ENCODE data around the gene HCN2. TPM values are rescaled to one million over a fixed set of nuclear protein-coding genes. Genes with fewer than 3 reads are reported as not detected.

The HCN2 gene
- polyA plus RNA-seq, 4 donors = 0.19 to 0.58 TPM; not detected in 2

DNA sequence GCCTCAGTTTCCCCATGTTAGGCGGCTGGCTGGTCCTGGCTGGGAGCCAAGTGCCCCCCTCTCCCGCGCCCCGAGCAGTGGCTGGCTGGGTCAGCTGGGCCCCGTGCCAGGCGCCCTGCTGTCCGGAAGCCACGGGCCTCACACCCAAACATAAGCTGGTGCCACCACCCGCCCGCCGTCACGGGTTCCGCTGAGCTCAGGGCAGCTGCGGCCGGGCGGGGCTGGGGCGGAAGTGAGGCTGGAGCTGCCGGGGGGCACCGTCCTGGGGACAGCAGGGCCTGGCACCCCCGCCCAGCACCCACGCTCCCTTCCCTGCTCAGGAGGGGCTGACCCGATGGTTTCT lies 19.3 kb downstream of the HCN2 start:
- Histone ChIP-seq H3K27ac (ENCODE audit: low read depth in 1 of 3, low read length in 2 of 3) (no peak overlapping the region), H3K4me3 (ENCODE audit: low read depth in 1 of 3, low read length in 3 of 3) (no peak overlapping the region), H3K9me3 (ENCODE audit: control insufficient read depth in 2 of 2, insufficient read depth in 1 of 2, low read depth in 1 of 2, low read length in 1 of 2) (no peaks in the 10 kb centered on the region), H3K4me1 (ENCODE audit: control insufficient read depth in 3 of 3, insufficient read depth in 2 of 3, low read depth in 1 of 3, low read length in 2 of 3) (peaks cover 0 to 4% (median 0%) of the 10 kb centered on the region in 3 donors), H3K27me3 (ENCODE audit: control insufficient read depth in 3 of 3, insufficient read depth in 3 of 3, low read length in 3 of 3) (no peaks in the 10 kb centered on the region), H3K36me3 (ENCODE audit: control insufficient read depth in 3 of 3, insufficient read depth in 2 of 3, low read depth in 1 of 3, low read length in 3 of 3) (no peaks in the 10 kb centered on the region)
- WGBS, 3 donors = 28 to 64% (median 49%) methylated on average over 15 to 22 of the region's 22 CpGs
- no peak for DNase-seq
- FAIRE-seq = no peak

- peaks cover 0 to 5% (median 0%) of the 10 kb centered on the region in 3 donors for H3K36me3 ChIP-seq (ENCODE audit: control insufficient read depth in 3 of 3, insufficient read depth in 2 of 3, low read depth in 1 of 3, low read length in 3 of 3)
- DNase-seq (no peak), FAIRE-seq (no peak)
- H3K27ac ChIP-seq (ENCODE audit: low read depth in 1 of 3, low read length in 2 of 3) = peak overlapping the region in 1 of 3 donors; percentile 62
- H3K4me1 ChIP-seq (ENCODE audit: control insufficient read depth in 3 of 3, insufficient read depth in 2 of 3, low read depth in 1 of 3, low read length in 2 of 3) = peaks cover 0 to 4% (median 0%) of the 10 kb centered on the region in 3 donors
- H3K9me3 ChIP-seq (ENCODE audit: control insufficient read depth in 2 of 2, insufficient read depth in 1 of 2, low read depth in 1 of 2, low read length in 1 of 2) = no peaks in the 10 kb centered on the region
- 14 to 45% (median 30%) methylated on average over 28 to 38 of the region's 38 CpGs for WGBS, 3 donors
- H3K27me3 ChIP-seq (ENCODE audit: control insufficient read depth in 3 of 3, insufficient read depth in 3 of 3, low read length in 3 of 3) = peaks cover 0 to 3% (median 0%) of the 10 kb centered on the region in 3 donors
- peak overlapping the region in 2 of 3 donors; percentile 9 to 33 for H3K4me3 ChIP-seq (ENCODE audit: low read depth in 1 of 3, low read length in 3 of 3)
Observed at GRCh38 chr19:610071-610800, 20.6 kb downstream of the HCN2 start.

DNA sequence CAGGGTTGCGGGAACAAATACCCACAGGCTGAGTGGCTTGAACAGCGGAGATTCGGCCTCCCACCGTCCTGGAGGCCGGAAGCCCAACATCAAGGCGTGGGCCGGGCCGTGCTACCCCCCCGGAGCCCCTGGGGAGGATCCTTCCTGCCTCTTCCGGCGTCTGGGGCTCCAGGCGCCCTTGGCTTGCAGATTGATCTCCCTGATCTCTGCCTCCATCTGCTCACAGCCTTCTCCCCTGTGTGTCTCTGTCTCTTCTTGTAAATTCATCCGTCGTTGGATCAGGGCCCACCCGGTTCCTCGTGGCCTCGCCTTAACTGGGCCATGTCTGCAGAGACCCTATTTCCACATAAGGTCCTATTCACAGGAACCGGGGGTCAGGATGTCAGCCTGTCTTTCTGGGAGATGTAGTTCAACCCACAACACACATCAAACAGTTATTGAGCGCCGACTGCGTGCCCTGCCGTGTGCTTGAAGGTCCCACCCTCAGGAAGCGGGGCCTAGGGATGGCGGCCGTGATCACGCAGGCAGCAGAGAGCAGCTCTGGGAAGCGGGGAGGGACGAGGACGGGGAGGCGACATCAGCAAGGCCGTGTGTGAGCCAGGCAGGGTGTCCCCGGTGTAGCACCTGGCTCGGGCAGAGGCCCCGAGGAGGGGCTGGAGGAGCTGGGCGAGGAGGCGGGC lies 21.3 kb downstream of the HCN2 start:
- FAIRE-seq (no peak), DNase-seq (peak in 1 of 2 donors; percentile 28)
- Histone ChIP-seq H3K9me3 (ENCODE audit: control insufficient read depth in 2 of 2, insufficient read depth in 1 of 2, low read depth in 1 of 2, low read length in 1 of 2) (no peaks in the 10 kb centered on the region), H3K4me3 (ENCODE audit: low read depth in 1 of 3, low read length in 3 of 3) (peak overlapping the region in 2 of 3 donors; percentile 9 to 33), H3K27me3 (ENCODE audit: control insufficient read depth in 3 of 3, insufficient read depth in 3 of 3, low read length in 3 of 3) (peaks cover 0 to 4% (median 0%) of the 10 kb centered on the region in 3 donors), H3K27ac (ENCODE audit: low read depth in 1 of 3, low read length in 2 of 3) (peak overlapping the region in 1 of 3 donors; percentile 62), H3K36me3 (ENCODE audit: control insufficient read depth in 3 of 3, insufficient read depth in 2 of 3, low read depth in 1 of 3, low read length in 3 of 3) (peaks cover 0 to 5% (median 0%) of the 10 kb centered on the region in 3 donors), H3K4me1 (ENCODE audit: control insufficient read depth in 3 of 3, insufficient read depth in 2 of 3, low read depth in 1 of 3, low read length in 2 of 3) (peaks cover 0 to 4% (median 0%) of the 10 kb centered on the region in 3 donors)
- WGBS, 3 donors = 20 to 34% (median 30%) methylated on average over 32 to 36 of the region's 36 CpGs

DNA sequence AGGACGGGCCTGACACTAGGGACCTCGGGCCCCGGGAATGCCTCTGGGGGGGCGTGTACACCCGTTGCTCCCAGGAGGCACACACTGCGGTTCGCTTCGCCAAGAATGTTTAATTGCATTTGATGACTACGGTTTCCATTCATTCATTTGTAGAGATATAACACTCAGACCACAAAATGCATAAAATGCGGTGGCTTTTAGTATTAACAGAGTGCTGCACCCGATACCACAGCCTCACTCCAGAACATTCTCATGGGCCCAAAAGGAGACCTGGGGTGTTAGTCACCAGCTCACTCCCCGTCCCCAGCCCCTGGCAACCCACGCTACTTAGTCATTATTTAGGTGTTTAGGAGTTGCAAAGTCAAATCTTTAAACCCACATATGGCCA lies 21.8 kb downstream of the HCN2 start:
- Histone ChIP-seq H3K9me3 (ENCODE audit: control insufficient read depth in 2 of 2, insufficient read depth in 1 of 2, low read depth in 1 of 2, low read length in 1 of 2) (no peaks in the 10 kb centered on the region), H3K36me3 (ENCODE audit: control insufficient read depth in 3 of 3, insufficient read depth in 2 of 3, low read depth in 1 of 3, low read length in 3 of 3) (peaks cover 0 to 5% (median 0%) of the 10 kb centered on the region in 3 donors), H3K27me3 (ENCODE audit: control insufficient read depth in 3 of 3, insufficient read depth in 3 of 3, low read length in 3 of 3) (peaks cover 0 to 4% (median 0%) of the 10 kb centered on the region in 3 donors), H3K4me1 (ENCODE audit: control insufficient read depth in 3 of 3, insufficient read depth in 2 of 3, low read depth in 1 of 3, low read length in 2 of 3) (peaks cover 0 to 4% (median 0%) of the 10 kb centered on the region in 3 donors), H3K27ac (ENCODE audit: low read depth in 1 of 3, low read length in 2 of 3) (peak overlapping the region in 1 of 3 donors; percentile 62), H3K4me3 (ENCODE audit: low read depth in 1 of 3, low read length in 3 of 3) (no peak overlapping the region)
- no peak for DNase-seq
- 21 to 40% (median 22%) methylated on average over 13 of the region's 13 CpGs for WGBS, 3 donors
- FAIRE-seq = no peak

GRCh38 chr19:612941-613340 lies 23.3 kb downstream of the HCN2 start:
- H3K9me3 ChIP-seq (ENCODE audit: control insufficient read depth in 2 of 2, insufficient read depth in 1 of 2, low read depth in 1 of 2, low read length in 1 of 2) = no peaks in the 10 kb centered on the region
- FAIRE-seq = no peak
- H3K36me3 ChIP-seq (ENCODE audit: control insufficient read depth in 3 of 3, insufficient read depth in 2 of 3, low read depth in 1 of 3, low read length in 3 of 3) = peaks cover 0 to 14% (median 4%) of the 10 kb centered on the region in 3 donors
- peaks cover 0 to 4% (median 0%) of the 10 kb centered on the region in 3 donors for H3K4me1 ChIP-seq (ENCODE audit: control insufficient read depth in 3 of 3, insufficient read depth in 2 of 3, low read depth in 1 of 3, low read length in 2 of 3)
- H3K4me3 ChIP-seq (ENCODE audit: low read depth in 1 of 3, low read length in 3 of 3) = no peak overlapping the region
- H3K27ac ChIP-seq (ENCODE audit: low read depth in 1 of 3, low read length in 2 of 3) = no peak overlapping the region
- 79 to 87% (median 86%) methylated on average over 32 to 33 of the region's 33 CpGs for WGBS, 3 donors
- DNase-seq = no peak
- H3K27me3 ChIP-seq (ENCODE audit: control insufficient read depth in 3 of 3, insufficient read depth in 3 of 3, low read length in 3 of 3) = peaks cover 0 to 4% (median 0%) of the 10 kb centered on the region in 3 donors

- H3K4me1 ChIP-seq (ENCODE audit: control insufficient read depth in 3 of 3, insufficient read depth in 2 of 3, low read depth in 1 of 3, low read length in 2 of 3) = peaks cover 0 to 4% (median 0%) of the 10 kb centered on the region in 3 donors
- no peak for FAIRE-seq
- H3K27me3 ChIP-seq (ENCODE audit: control insufficient read depth in 3 of 3, insufficient read depth in 3 of 3, low read length in 3 of 3) = peaks cover 0 to 4% (median 0%) of the 10 kb centered on the region in 3 donors
- H3K36me3 ChIP-seq (ENCODE audit: control insufficient read depth in 3 of 3, insufficient read depth in 2 of 3, low read depth in 1 of 3, low read length in 3 of 3) = peaks cover 4 to 25% (median 7%) of the 10 kb centered on the region in 3 donors
- DNase-seq = no peak
- WGBS, 3 donors = 67 to 83% (median 70%) methylated on average over 41 to 54 of the region's 54 CpGs
- H3K4me3 ChIP-seq (ENCODE audit: low read depth in 1 of 3, low read length in 3 of 3) = no peak overlapping the region
- H3K27ac ChIP-seq (ENCODE audit: low read depth in 1 of 3, low read length in 2 of 3) = no peak overlapping the region
- H3K9me3 ChIP-seq (ENCODE audit: control insufficient read depth in 2 of 2, insufficient read depth in 1 of 2, low read depth in 1 of 2, low read length in 1 of 2) = no peaks in the 10 kb centered on the region
Observed at GRCh38 chr19:613732-614567, 24.3 kb downstream of the HCN2 start.

GRCh38 chr19:615619-616018 lies 25.9 kb downstream of the HCN2 start:
- 11 to 22% (median 17%) methylated on average over 32 to 33 of the region's 33 CpGs for WGBS, 3 donors
- no peak overlapping the region for H3K4me3 ChIP-seq (ENCODE audit: low read depth in 1 of 3, low read length in 3 of 3)
- FAIRE-seq = no peak
- H3K36me3 ChIP-seq (ENCODE audit: control insufficient read depth in 3 of 3, insufficient read depth in 2 of 3, low read depth in 1 of 3, low read length in 3 of 3) = peaks cover 5 to 40% (median 9%) of the 10 kb centered on the region in 3 donors
- peaks cover 0 to 4% (median 0%) of the 10 kb centered on the region in 3 donors for H3K27me3 ChIP-seq (ENCODE audit: control insufficient read depth in 3 of 3, insufficient read depth in 3 of 3, low read length in 3 of 3)
- no peaks in the 10 kb centered on the region for H3K9me3 ChIP-seq (ENCODE audit: control insufficient read depth in 2 of 2, insufficient read depth in 1 of 2, low read depth in 1 of 2, low read length in 1 of 2)
- DNase-seq = peak; percentile 50 to 69
- no peak overlapping the region for H3K27ac ChIP-seq (ENCODE audit: low read depth in 1 of 3, low read length in 2 of 3)
- H3K4me1 ChIP-seq (ENCODE audit: control insufficient read depth in 3 of 3, insufficient read depth in 2 of 3, low read depth in 1 of 3, low read length in 2 of 3) = no peaks in the 10 kb centered on the region
